ENCODE results near the gene RAB3C. TPM values are rescaled to one million over a fixed set of nuclear protein-coding genes. Genes with fewer than 3 reads are reported as not detected.

RAB3C gene
- total RNA-seq, 1 experiment from 2014 or later: not detected

GRCh38 chr5:58579781-58580180 lies 3.1 kb upstream of the RAB3C start:
- intact Hi-C loops (cut with micrococcal nuclease; ENCODE audit: unreplicated experiment): no loop called here
- POLR2A ChIA-PET: no interaction called here
- H3K36me3 ChIP-seq (ENCODE audit: control insufficient read depth, insufficient read depth, low read length): no peaks in the 10 kb centered on the region
- H3K27ac ChIP-seq (ENCODE audit: low read length): no peak overlapping the region
- CTCF ChIA-PET: no interaction called here
- no peak overlapping the region for H3K4me3 ChIP-seq (ENCODE audit: low read depth in 2 of 2, low read length in 2 of 2)
- in situ Hi-C loops (cut with HindIII; ENCODE audit: low pct_unique_long_range_greater_than_20kb, low sequenced_read_pairs): no loop called here
- H3K27me3 ChIP-seq (ENCODE audit: control insufficient read depth, insufficient read depth, low read length): peaks cover 22% of the 10 kb centered on the region
- peaks cover 8% of the 10 kb centered on the region; the same call in 1 of the 2 replicates for H3K4me1 ChIP-seq (ENCODE audit: control insufficient read depth, insufficient read depth, low read length)
- no peak for DNase-seq (ENCODE audit: low read depth, low spot score)
- no TSS peak for BruUV-seq (replicated peaks)
- no peaks in the 10 kb centered on the region for H3K9me3 ChIP-seq (ENCODE audit: control insufficient read depth, insufficient read depth, low read depth, low read length)
- TF ChIP-seq REST (IDR thresholded peaks at IDR 0.05; ENCODE audit: insufficient read depth in 1 of 2, low read depth in 2 of 2, low read length in 1 of 2) (no peak), SIN3A (IDR thresholded peaks at IDR 0.05; ENCODE audit: borderline replicate concordance, insufficient read depth, low read depth, low read length) (no peak), TCF7L2 (IDR thresholded peaks at IDR 0.05; ENCODE audit: low read depth, low read length) (no peak), CTCF (IDR thresholded peaks at IDR 0.05) (no peak), POLR2AphosphoS5 (IDR thresholded peaks at IDR 0.05; ENCODE audit: low read depth, low read length) (no peak)
- no peak for ATAC-seq

- intact Hi-C loops (cut with micrococcal nuclease; ENCODE audit: unreplicated experiment) (no loop called here), in situ Hi-C loops (cut with HindIII; ENCODE audit: low pct_unique_long_range_greater_than_20kb, low sequenced_read_pairs) (no loop called here)
- Histone ChIP-seq H3K9me3 (ENCODE audit: control insufficient read depth, insufficient read depth, low read depth, low read length) (no peaks in the 10 kb centered on the region), H3K27ac (ENCODE audit: low read length) (no peak overlapping the region), H3K27me3 (ENCODE audit: control insufficient read depth, insufficient read depth, low read length) (peaks cover 30% of the 10 kb centered on the region), H3K4me1 (ENCODE audit: control insufficient read depth, insufficient read depth, low read length) (peaks cover 8% of the 10 kb centered on the region; the same call in 1 of the 2 replicates), H3K36me3 (ENCODE audit: control insufficient read depth, insufficient read depth, low read length) (no peaks in the 10 kb centered on the region), H3K4me3 (ENCODE audit: low read depth in 2 of 2, low read length in 2 of 2) (peak overlapping the region; percentile 68 to 86)
- no peak for TF ChIP-seq SIN3A (IDR thresholded peaks at IDR 0.05; ENCODE audit: borderline replicate concordance, insufficient read depth, low read depth, low read length)
- TF ChIP-seq CTCF (IDR thresholded peaks at IDR 0.05): no peak
- TF ChIP-seq POLR2AphosphoS5 (IDR thresholded peaks at IDR 0.05; ENCODE audit: low read depth, low read length): no peak
- no peak for TF ChIP-seq TCF7L2 (IDR thresholded peaks at IDR 0.05; ENCODE audit: low read depth, low read length)
- TF ChIP-seq REST (IDR thresholded peaks at IDR 0.05; ENCODE audit: insufficient read depth in 1 of 2, low read depth in 2 of 2, low read length in 1 of 2): no peak
- ATAC-seq: peak; percentile 62
- no TSS peak for BruUV-seq (replicated peaks)
- ChIA-PET CTCF (no interaction called here), POLR2A (no interaction called here)
- no peak for DNase-seq (ENCODE audit: low read depth, low spot score)
Observed at GRCh38 chr5:58582019-58582802, 664 bp upstream of the RAB3C start.

Measured in Panc1 (cell line).